K562 (cell line): ENCODE data around the gene SERINC5. TPM values are rescaled to one million over a fixed set of nuclear protein-coding genes. Genes with fewer than 3 reads are reported as not detected.
A peak's percentile ranks its signal among the peaks of the same experiment; 100 is the strongest.

ENCODE experiments used
- ATF6 ChIP-seq: sonication (generic); formaldehyde crosslinking; IDR thresholded peaks from 2 replicates; pipeline ENCODE4 v1.4.0; 2020; ENCODE audit warnings: mild to moderate bottlenecking, missing genetic modification reagents
- ELK3 ChIP-seq: fragments of 450-650 bp; formaldehyde crosslinking; IDR thresholded peaks from 2 replicates; pipeline ENCODE4 v1.4.0; 2020; ENCODE audit warnings: mild to moderate bottlenecking
- GABPA ChIP-seq: fragments of 200-800 bp; sonication (Bioruptor generic); conservative IDR thresholded peaks from 2 replicates; pipeline ENCODE4 v1.6.1; 2016; ENCODE audit warnings: low read depth, missing genetic modification characterization, missing compliant biosample characterization
- HES1 ChIP-seq: fragments of 450-650 bp; IDR thresholded peaks from 2 replicates; pipeline ENCODE4 v1.6.1; 2016; ENCODE audit warnings: low read depth, mild to moderate bottlenecking, moderate library complexity
- KDM5B ChIP-seq: fragments of 200-600 bp; sonication (generic); IDR thresholded peaks from 2 replicates; pipeline ENCODE4 v1.6.1; 2012; ENCODE audit warnings: low read depth, mild to moderate bottlenecking, moderate library complexity, low read length, control low read depth, inconsistent platforms; ENCODE audit not compliant: insufficient replicate concordance
- NCOA6 ChIP-seq: fragments of 450-650 bp; IDR thresholded peaks from 2 replicates; pipeline ENCODE4 v1.6.1; 2017; ENCODE audit warnings: mild to moderate bottlenecking
- POLR2AphosphoS2 ChIP-seq: IDR thresholded peaks from 2 replicates; pipeline ENCODE4 v1.6.1; 2012; ENCODE audit warnings: low read length, improper control_type of control experiment
- RBM14 ChIP-seq: fragments of 200-400 bp; formaldehyde crosslinking; IDR thresholded peaks from 2 replicates; pipeline ENCODE4 v1.6.1; 2018; ENCODE audit warnings: low read depth, mild to moderate bottlenecking, low read length, moderate library complexity, borderline replicate concordance; ENCODE audit not compliant: insufficient read depth
- SLC30A9 ChIP-seq: fragments of 250-450 bp; sonication (Bioruptor Pico); IDR thresholded peaks from 2 replicates; pipeline ENCODE4 v1.8.0; 2022; ENCODE audit warnings: mild to moderate bottlenecking, moderate library complexity
- SMARCB1 ChIP-seq: IDR thresholded peaks from 2 replicates; pipeline ENCODE4 v1.6.1; 2011; ENCODE audit warnings: improper control_type of control experiment, low read depth; ENCODE audit not compliant: insufficient read length
- TFE3 ChIP-seq: fragments of 450-650 bp; formaldehyde crosslinking; IDR thresholded peaks from 2 replicates; pipeline ENCODE4 v1.4.0; 2020; ENCODE audit warnings: mild to moderate bottlenecking, mixed read lengths
- VEZF1 ChIP-seq: fragments of 200-800 bp; sonication (Bioruptor generic); IDR thresholded peaks from 2 replicates; pipeline ENCODE4 v1.6.1; 2017; ENCODE audit warnings: missing genetic modification characterization, missing compliant biosample characterization
- YY1 ChIP-seq, 3 experiments: IDR thresholded peaks; 2 replicates each; pipeline ENCODE4 v1.6.1; 2011; ENCODE audit warnings: low read length in 2 of 3, mild to moderate bottlenecking in 2 of 3, moderate library complexity in 2 of 3, borderline replicate concordance in 1 of 3, control low read depth in 1 of 3, low read depth in 1 of 3; ENCODE audit not compliant: insufficient read depth in 3 of 3, insufficient replicate concordance in 2 of 3, control insufficient read depth in 1 of 3, insufficient read length in 1 of 3; ENCODE audit errors: extremely low read depth in 1 of 3
- ZFP30 ChIP-seq: fragments of 250-450 bp; sonication (Bioruptor Pico); IDR thresholded peaks from 2 replicates; pipeline ENCODE4 v1.8.0; 2022; ENCODE audit warnings: moderate library complexity, mild to moderate bottlenecking, inconsistent platforms, borderline replicate concordance
- ZNF766 ChIP-seq: fragments of 200-800 bp; sonication (Bioruptor generic); conservative IDR thresholded peaks from 2 replicates; pipeline ENCODE4 v1.6.1; 2016; ENCODE audit warnings: missing genetic modification characterization, missing compliant biosample characterization
- polyA plus RNA-seq, 8 experiments: library from polyadenylated mRNA; depleted of rRNA in 4 of 8; stranded (reverse) in 5 of 8; unstranded in 3 of 8; fragments of >200 nt; fragmentation: Nextera tagmentation in 2 of 8; fragmentation: Illumina TruSeq in 1 of 8; extraction: Ambion mirVana in 2 of 8; extraction: Trizol in 1 of 8; gene quantifications; 2 replicates each; pipeline versions ENCODE4 v1.2.1 to v1.2.3, GENCODE V29; 2011 to 2014; ENCODE audit warnings: inconsistent platforms in 1 of 8, missing spikeins in 1 of 8
- total RNA-seq, 7 experiments: library from RNA; depleted of rRNA in 6 of 7; stranded (reverse); fragments of >200 nt in 6 of 7; fragmentation: Illumina TruSeq in 2 of 7; extraction: Trizol in 2 of 7; gene quantifications; 2 replicates each; pipeline versions ENCODE4 v1.2.1 to v1.2.3, GENCODE V29; 2011 to 2021; ENCODE audit warnings: low replicate concordance in 1 of 7

Gene SERINC5
- total and polyA plus RNA-seq, 9 of the 15 experiments (the other 6 are each of a cell fraction or from before 2014, with no cell fraction given): 1.4 to 7.9 (median 3.7) TPM

GRCh38 chr5:80181618-80182211, 74.1 kb downstream of the SERINC5 start (continued):
- TF ChIP-seq TFE3 (CRISPR knock-in tag) (peak; percentile 38; the same call in 1 of the 2 replicates), ATF6 (no peak), SLC30A9 (CRISPR knock-in tag) (no peak), ZNF766 (CRISPR knock-in tag) (0 out of 2 replicates have a peak, but pooled peaks have one; percentile 10), POLR2AphosphoS2 (no peak), ELK3 (no peak), KDM5B (no peak), VEZF1 (CRISPR knock-in tag) (no peak), SMARCB1 (no peak), YY1 (IDR thresholded peaks at IDR 0.05; ENCODE audit: borderline replicate concordance in 1 of 3, control insufficient read depth in 1 of 3, extremely low read depth in 1 of 3, insufficient read depth in 3 of 3, insufficient read length in 1 of 3, insufficient replicate concordance in 2 of 3, low read depth in 1 of 3, low read length in 2 of 3) (no peak), HES1 (no peak), RBM14 (no peak), GABPA (tag) (no peak), NCOA6 (no peak), ZFP30 (no peak)
